ENCODE measurements around the gene SLC51B. TPM values are rescaled to one million over a fixed set of nuclear protein-coding genes. Genes with fewer than 3 reads are reported as not detected.
"Not testable (repeated sequence)": the region's sequence is repeated elsewhere in the genome, so short reads cannot be mapped to it uniquely, and the experiment has no call there.

SLC51B gene
- total and polyA plus RNA-seq, 5 donors from 2014 or later: not detected

DNA sequence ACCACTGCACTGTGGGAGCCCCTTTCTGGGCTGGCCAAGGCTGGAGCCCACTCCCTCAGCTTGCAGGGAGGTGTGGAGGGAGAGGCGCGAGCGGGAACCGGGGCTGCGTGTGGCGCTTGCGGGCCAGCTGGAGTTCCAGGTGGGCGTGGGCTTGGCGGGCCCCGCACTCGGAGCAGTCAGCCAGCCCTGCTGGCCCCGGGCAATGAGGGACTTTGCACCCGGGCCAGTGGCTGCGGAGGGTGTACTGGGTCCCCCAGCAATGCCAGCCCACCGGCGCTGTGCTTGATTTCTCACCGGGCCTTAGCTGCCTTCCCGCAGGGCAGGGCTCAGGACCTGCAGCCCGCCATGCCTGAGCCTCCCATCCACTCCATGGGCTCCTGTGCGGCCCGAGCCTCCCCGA is 29.8 kb downstream of the SLC51B start:
- not testable (repeated sequence) for DNase-seq; H3K9me3 ChIP-seq (ENCODE audit: control insufficient read depth in 2 of 2, low read length in 2 of 2); H3K27ac Mint-ChIP-seq; H3K27ac ChIP-seq (ENCODE audit: insufficient read depth, low read length, poor library complexity, severe bottlenecking); H3K4me1 Mint-ChIP-seq; H3K9me3 Mint-ChIP-seq; H3K36me3 ChIP-seq (ENCODE audit: control insufficient read depth, insufficient read depth, low read length); H3K4me1 ChIP-seq (ENCODE audit: control insufficient read depth, insufficient read depth, low read length, poor library complexity, severe bottlenecking); ATAC-seq (ENCODE audit: low read depth in 2 of 2); H3K4me3 Mint-ChIP-seq; H3K4me3 ChIP-seq (ENCODE audit: low read depth, low read length); H3K27me3 ChIP-seq (ENCODE audit: control insufficient read depth, insufficient read depth, low read length); H3K36me3 Mint-ChIP-seq
- peaks cover 13% of the 10 kb centered on the region for H3K27me3 Mint-ChIP-seq

DNA sequence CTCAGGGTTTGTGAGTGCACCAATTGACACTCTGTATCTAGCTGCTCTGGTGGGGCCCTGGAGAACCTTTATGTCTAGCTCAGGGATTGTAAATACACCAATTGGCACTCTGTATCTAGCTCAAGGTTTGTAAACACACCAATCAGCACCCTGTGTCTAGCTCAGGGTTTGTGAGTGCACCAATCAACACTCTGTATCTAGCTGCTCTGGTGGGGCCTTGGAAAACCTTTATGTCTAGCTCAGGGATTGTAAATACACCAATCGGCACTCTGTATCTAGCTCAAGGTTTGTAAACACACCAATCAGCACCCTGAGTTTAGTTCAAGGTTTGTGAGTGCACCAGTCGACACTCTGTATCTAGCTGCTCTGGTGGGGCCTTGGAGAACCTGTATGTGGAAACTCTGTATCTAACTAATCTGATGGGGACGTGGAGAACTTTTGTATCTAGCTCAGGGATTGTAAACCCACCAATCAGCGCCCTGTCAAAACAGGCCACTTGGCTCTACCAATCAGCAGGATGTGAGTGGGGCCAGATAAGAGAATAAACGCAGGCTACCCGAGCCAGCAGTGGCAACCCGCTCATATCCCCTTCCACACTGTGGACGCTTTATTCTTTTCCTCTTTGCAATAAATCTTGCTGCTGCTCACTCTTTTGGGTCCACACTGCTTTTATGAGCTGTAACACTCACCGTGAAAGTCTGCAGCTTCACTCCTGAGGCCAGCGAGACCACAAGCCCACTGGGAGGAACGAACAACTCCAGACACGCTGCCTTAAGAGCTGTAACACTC is 30.6 kb downstream of the SLC51B start:
- peaks cover 19% of the 10 kb centered on the region for H3K27me3 Mint-ChIP-seq
- H3K4me3 ChIP-seq (ENCODE audit: low read depth, low read length); H3K27me3 ChIP-seq (ENCODE audit: control insufficient read depth, insufficient read depth, low read length); ATAC-seq (ENCODE audit: low read depth in 2 of 2); H3K9me3 Mint-ChIP-seq; H3K4me1 Mint-ChIP-seq; H3K27ac ChIP-seq (ENCODE audit: insufficient read depth, low read length, poor library complexity, severe bottlenecking); H3K36me3 Mint-ChIP-seq; H3K36me3 ChIP-seq (ENCODE audit: control insufficient read depth, insufficient read depth, low read length); H3K27ac Mint-ChIP-seq; H3K4me3 Mint-ChIP-seq; H3K4me1 ChIP-seq (ENCODE audit: control insufficient read depth, insufficient read depth, low read length, poor library complexity, severe bottlenecking); DNase-seq; H3K9me3 ChIP-seq (ENCODE audit: control insufficient read depth in 2 of 2, low read length in 2 of 2): not testable (repeated sequence)

DNA sequence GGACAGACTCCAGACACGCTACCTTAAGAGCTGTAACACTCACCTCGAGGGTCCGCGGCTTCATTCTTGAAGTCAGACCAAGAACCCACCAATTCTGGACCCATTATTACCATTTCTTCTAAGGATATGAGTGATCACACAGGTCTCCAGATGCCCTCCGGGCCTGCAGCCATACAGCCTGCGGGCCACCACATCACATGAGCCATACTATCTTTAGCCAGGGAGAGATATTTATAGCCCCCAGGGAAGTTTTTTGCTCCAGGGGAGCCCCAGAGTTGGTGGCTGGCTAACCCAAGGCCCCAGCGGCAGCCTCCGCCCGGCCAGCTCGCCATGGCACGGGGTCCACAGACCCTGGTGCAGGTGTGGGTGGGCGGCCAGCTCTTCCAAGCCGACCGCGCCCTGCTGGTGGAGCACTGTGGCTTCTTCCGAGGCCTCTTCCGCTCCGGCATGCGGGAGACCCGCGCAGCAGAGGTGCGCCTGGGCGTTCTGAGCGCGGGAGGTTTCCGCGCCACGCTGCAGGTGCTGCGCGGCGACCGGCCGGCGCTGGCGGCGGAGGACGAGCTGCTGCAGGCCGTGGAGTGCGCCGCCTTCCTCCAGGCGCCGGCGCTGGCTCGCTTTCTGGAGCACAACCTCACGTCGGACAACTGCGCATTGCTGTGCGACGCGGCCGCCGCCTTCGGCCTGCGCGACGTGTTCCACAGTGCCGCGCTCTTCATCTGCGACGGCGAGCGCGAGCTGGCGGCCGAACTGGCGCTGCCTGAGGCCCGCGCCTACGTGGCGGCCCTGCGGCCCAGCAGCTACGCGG is 31.5 kb downstream of the SLC51B start, which contains the start of gene KBTBD13:
TSS of gene KBTBD13 (plus strand) at position 261 of the 805 bp plus-strand sequence. CDS start at position 331, 70 bp downstream.
- H3K9me3 Mint-ChIP-seq: peaks cover 0 to 3% (median 0%) of the 10 kb centered on the region in 7 donors
- ATAC-seq (ENCODE audit: low read depth in 2 of 2) (no peak), DNase-seq (no peak)
- Histone ChIP-seq H3K27me3 (ENCODE audit: control insufficient read depth, insufficient read depth, low read length) (peaks cover 3% of the 10 kb centered on the region), H3K4me3 (ENCODE audit: low read depth, low read length) (no peak within 1 kb of the TSS), H3K36me3 (ENCODE audit: control insufficient read depth, insufficient read depth, low read length) (no peaks in the 10 kb centered on the region), H3K9me3 (ENCODE audit: control insufficient read depth in 2 of 2, low read length in 2 of 2) (no peaks in the 10 kb centered on the region), H3K27ac (ENCODE audit: insufficient read depth, low read length, poor library complexity, severe bottlenecking) (no peak within 1 kb of the TSS), H3K4me1 (ENCODE audit: control insufficient read depth, insufficient read depth, low read length, poor library complexity, severe bottlenecking) (no peaks in the 10 kb centered on the region)
- peaks cover 0 to 8% (median 0%) of the 10 kb centered on the region in 4 donors for H3K4me1 Mint-ChIP-seq
- no peak within 1 kb of the TSS for H3K4me3 Mint-ChIP-seq
- H3K36me3 Mint-ChIP-seq: no peaks in the 10 kb centered on the region
- peaks cover 27% of the 10 kb centered on the region for H3K27me3 Mint-ChIP-seq
- H3K27ac Mint-ChIP-seq: no peak within 1 kb of the TSS

DNA sequence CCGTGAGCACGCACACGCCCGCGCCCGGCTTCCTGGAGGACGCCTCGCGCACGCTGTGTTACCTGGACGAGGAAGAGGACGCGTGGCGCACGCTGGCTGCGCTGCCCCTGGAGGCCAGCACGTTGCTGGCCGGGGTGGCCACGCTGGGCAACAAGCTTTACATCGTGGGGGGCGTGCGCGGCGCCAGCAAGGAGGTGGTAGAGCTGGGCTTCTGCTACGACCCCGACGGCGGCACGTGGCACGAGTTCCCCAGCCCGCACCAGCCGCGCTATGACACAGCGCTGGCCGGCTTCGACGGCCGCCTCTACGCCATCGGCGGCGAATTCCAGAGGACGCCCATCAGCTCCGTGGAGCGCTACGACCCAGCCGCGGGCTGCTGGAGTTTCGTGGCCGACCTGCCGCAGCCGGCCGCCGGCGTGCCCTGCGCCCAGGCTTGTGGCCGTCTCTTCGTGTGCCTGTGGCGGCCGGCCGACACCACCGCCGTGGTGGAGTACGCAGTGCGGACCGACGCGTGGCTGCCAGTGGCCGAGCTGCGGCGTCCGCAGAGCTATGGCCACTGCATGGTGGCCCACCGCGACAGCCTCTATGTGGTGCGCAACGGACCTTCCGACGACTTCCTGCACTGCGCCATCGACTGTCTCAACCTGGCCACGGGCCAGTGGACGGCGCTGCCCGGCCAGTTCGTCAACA is 32.2 kb downstream of the SLC51B start:
- Histone ChIP-seq H3K4me1 (ENCODE audit: control insufficient read depth, insufficient read depth, low read length, poor library complexity, severe bottlenecking) (peaks cover 5% of the 10 kb centered on the region), H3K27ac (ENCODE audit: insufficient read depth, low read length, poor library complexity, severe bottlenecking) (no peak overlapping the region), H3K36me3 (ENCODE audit: control insufficient read depth, insufficient read depth, low read length) (no peaks in the 10 kb centered on the region), H3K4me3 (ENCODE audit: low read depth, low read length) (no peak overlapping the region), H3K9me3 (ENCODE audit: control insufficient read depth in 2 of 2, low read length in 2 of 2) (no peaks in the 10 kb centered on the region), H3K27me3 (ENCODE audit: control insufficient read depth, insufficient read depth, low read length) (peaks cover 3% of the 10 kb centered on the region)
- Mint-ChIP-seq H3K27me3 (peaks cover 30% of the 10 kb centered on the region), H3K36me3 (no peaks in the 10 kb centered on the region), H3K9me3 (peaks cover 0 to 3% (median 0%) of the 10 kb centered on the region in 7 donors), H3K27ac (no peak overlapping the region), H3K4me3 (peak overlapping the region in 2 of 4 donors; percentile 56), H3K4me1 (peaks cover 0 to 13% (median 1%) of the 10 kb centered on the region in 4 donors)
- ATAC-seq (ENCODE audit: low read depth in 2 of 2) (no peak), DNase-seq (no peak)

DNA sequence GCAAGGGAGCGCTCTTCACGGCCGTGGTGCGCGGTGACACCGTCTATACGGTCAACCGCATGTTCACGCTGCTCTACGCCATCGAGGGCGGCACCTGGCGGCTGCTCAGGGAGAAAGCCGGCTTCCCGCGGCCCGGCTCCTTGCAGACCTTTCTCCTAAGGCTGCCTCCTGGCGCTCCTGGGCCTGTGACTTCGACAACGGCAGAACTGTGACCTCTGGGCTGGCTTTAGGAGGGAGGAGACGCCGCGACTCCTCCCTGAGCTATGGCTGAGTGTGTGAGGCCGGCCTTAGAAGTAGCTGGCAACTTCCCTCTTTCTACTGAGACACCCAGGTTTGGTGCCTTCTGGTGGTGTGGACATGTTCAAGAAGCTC is 32.8 kb downstream of the SLC51B start:
- no peak overlapping the region for H3K27ac ChIP-seq (ENCODE audit: insufficient read depth, low read length, poor library complexity, severe bottlenecking)
- H3K36me3 Mint-ChIP-seq: no peaks in the 10 kb centered on the region
- ATAC-seq (ENCODE audit: low read depth in 2 of 2) (no peak), DNase-seq (peak; percentile 16 to 64 (median 36))
- H3K36me3 ChIP-seq (ENCODE audit: control insufficient read depth, insufficient read depth, low read length): no peaks in the 10 kb centered on the region
- peaks cover 3% of the 10 kb centered on the region for H3K27me3 ChIP-seq (ENCODE audit: control insufficient read depth, insufficient read depth, low read length)
- H3K4me1 Mint-ChIP-seq: peaks cover 0 to 19% (median 4%) of the 10 kb centered on the region in 4 donors
- peaks cover 9% of the 10 kb centered on the region for H3K4me1 ChIP-seq (ENCODE audit: control insufficient read depth, insufficient read depth, low read length, poor library complexity, severe bottlenecking)
- peaks cover 36% of the 10 kb centered on the region for H3K27me3 Mint-ChIP-seq
- H3K4me3 Mint-ChIP-seq: peak overlapping the region in 3 of 4 donors; percentile 45 to 56 (median 56)
- peaks cover 0 to 3% (median 0%) of the 10 kb centered on the region in 7 donors for H3K9me3 Mint-ChIP-seq
- H3K4me3 ChIP-seq (ENCODE audit: low read depth, low read length): no peak overlapping the region
- no peaks in the 10 kb centered on the region for H3K9me3 ChIP-seq (ENCODE audit: control insufficient read depth in 2 of 2, low read length in 2 of 2)
- H3K27ac Mint-ChIP-seq: no peak overlapping the region

DNA sequence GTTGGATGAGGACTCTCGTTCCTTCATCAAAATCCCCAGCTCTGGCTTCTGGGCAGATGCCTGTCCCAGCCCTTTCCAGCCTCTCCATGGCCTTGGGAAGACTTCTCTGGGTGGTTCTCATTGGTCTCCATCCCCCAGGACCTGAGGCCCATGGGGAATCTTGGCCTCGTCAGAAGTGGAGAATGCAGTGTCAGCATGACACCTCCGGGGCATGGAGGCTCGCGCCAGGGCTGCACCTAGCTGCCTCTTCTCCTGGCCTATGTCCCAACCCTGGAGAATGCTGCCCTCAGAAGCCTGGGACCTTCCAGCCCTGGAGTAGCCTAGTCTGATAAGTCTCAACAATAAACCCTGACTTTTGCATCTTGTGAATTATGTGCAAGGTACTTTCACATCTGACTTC is 34.4 kb downstream of the SLC51B start:
- Mint-ChIP-seq H3K36me3 (no peaks in the 10 kb centered on the region), H3K27ac (no peak overlapping the region), H3K4me3 (no peak overlapping the region), H3K27me3 (peaks cover 36% of the 10 kb centered on the region), H3K4me1 (peaks cover 0 to 19% (median 4%) of the 10 kb centered on the region in 4 donors), H3K9me3 (peaks cover 0 to 3% (median 0%) of the 10 kb centered on the region in 7 donors)
- no peak for DNase-seq
- no peak overlapping the region for H3K4me3 ChIP-seq (ENCODE audit: low read depth, low read length)
- H3K27ac ChIP-seq (ENCODE audit: insufficient read depth, low read length, poor library complexity, severe bottlenecking): no peak overlapping the region
- ATAC-seq (ENCODE audit: low read depth in 2 of 2): no peak
- H3K27me3 ChIP-seq (ENCODE audit: control insufficient read depth, insufficient read depth, low read length): peaks cover 8% of the 10 kb centered on the region
- no peaks in the 10 kb centered on the region for H3K36me3 ChIP-seq (ENCODE audit: control insufficient read depth, insufficient read depth, low read length)
- H3K4me1 ChIP-seq (ENCODE audit: control insufficient read depth, insufficient read depth, low read length, poor library complexity, severe bottlenecking): peaks cover 9% of the 10 kb centered on the region
- H3K9me3 ChIP-seq (ENCODE audit: control insufficient read depth in 2 of 2, low read length in 2 of 2): no peaks in the 10 kb centered on the region

DNA sequence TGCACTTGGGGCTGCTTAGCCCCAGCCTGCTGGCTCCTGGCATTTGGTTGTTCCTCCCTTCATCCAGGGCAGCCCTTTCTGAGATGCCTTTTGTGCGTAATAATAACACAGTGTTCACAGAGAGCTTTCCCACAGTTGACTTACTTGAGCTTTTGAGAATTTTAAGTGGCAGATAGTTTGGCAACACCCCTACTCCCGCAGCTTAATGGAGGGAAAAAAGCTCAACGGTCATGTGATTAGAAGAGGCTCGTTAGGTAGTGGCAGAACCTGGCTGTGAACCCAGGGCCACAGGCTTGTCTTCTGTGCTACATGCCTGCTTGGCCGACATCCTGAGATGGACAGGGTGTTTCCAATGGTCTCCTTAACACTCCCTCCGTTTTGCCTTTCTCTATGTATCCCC is 36.1 kb downstream of the SLC51B start:
- no peak overlapping the region for H3K4me3 ChIP-seq (ENCODE audit: low read depth, low read length)
- peaks cover 9% of the 10 kb centered on the region for H3K4me1 ChIP-seq (ENCODE audit: control insufficient read depth, insufficient read depth, low read length, poor library complexity, severe bottlenecking)
- Mint-ChIP-seq H3K4me1 (peaks cover 0 to 19% (median 4%) of the 10 kb centered on the region in 4 donors), H3K4me3 (no peak overlapping the region), H3K9me3 (peaks cover 0 to 3% (median 0%) of the 10 kb centered on the region in 7 donors), H3K36me3 (no peaks in the 10 kb centered on the region), H3K27me3 (peaks cover 39% of the 10 kb centered on the region), H3K27ac (no peak overlapping the region)
- peaks cover 8% of the 10 kb centered on the region for H3K27me3 ChIP-seq (ENCODE audit: control insufficient read depth, insufficient read depth, low read length)
- DNase-seq: no peak
- no peak overlapping the region for H3K27ac ChIP-seq (ENCODE audit: insufficient read depth, low read length, poor library complexity, severe bottlenecking)
- ATAC-seq (ENCODE audit: low read depth in 2 of 2): no peak
- H3K36me3 ChIP-seq (ENCODE audit: control insufficient read depth, insufficient read depth, low read length): no peaks in the 10 kb centered on the region
- no peaks in the 10 kb centered on the region for H3K9me3 ChIP-seq (ENCODE audit: control insufficient read depth in 2 of 2, low read length in 2 of 2)
